ENCODE measurements around the gene LAMB3. TPM values are rescaled to one million over a fixed set of nuclear protein-coding genes. Genes with fewer than 3 reads are reported as not detected.

The LAMB3 gene
- total and polyA plus RNA-seq, 4 donors = 14.6 to 121 (median 68.6) TPM

- TF ChIP-seq, protein P1, sequence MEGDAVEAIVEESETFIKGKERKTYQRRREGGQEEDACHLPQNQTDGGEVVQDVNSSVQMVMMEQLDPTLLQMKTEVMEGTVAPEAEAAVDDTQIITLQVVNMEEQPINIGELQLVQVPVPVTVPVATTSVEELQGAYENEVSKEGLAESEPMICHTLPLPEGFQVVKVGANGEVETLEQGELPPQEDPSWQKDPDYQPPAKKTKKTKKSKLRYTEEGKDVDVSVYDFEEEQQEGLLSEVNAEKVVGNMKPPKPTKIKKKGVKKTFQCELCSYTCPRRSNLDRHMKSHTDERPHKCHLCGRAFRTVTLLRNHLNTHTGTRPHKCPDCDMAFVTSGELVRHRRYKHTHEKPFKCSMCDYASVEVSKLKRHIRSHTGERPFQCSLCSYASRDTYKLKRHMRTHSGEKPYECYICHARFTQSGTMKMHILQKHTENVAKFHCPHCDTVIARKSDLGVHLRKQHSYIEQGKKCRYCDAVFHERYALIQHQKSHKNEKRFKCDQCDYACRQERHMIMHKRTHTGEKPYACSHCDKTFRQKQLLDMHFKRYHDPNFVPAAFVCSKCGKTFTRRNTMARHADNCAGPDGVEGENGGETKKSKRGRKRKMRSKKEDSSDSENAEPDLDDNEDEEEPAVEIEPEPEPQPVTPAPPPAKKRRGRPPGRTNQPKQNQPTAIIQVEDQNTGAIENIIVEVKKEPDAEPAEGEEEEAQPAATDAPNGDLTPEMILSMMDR (IDR thresholded peaks at IDR 0.05; ENCODE audit: control extremely low read depth, extremely low read depth) = no peak
- DNase-seq (no peak), ATAC-seq (ENCODE audit: insufficient read depth, low FRiP score) (no peak)
- H3K9me3 ChIP-seq (ENCODE audit: control insufficient read depth in 4 of 4, insufficient read depth in 3 of 4, low read length in 3 of 4) = no peaks in the 10 kb centered on the region
- H3K27me3 ChIP-seq (ENCODE audit: control insufficient read depth in 3 of 3, insufficient read depth in 3 of 3, low read length in 2 of 3) = no peaks in the 10 kb centered on the region
- H3K4me3 ChIP-seq = no peak overlapping the region
- H3K9ac ChIP-seq (ENCODE audit: insufficient read depth in 1 of 2, low read length in 2 of 2) = peak overlapping the region in 1 of 2 donors; percentile 23
- H3K27ac ChIP-seq (ENCODE audit: low read depth in 1 of 2, low read length in 1 of 2) = no peak overlapping the region
- H3K36me3 ChIP-seq (ENCODE audit: control insufficient read depth in 4 of 4, insufficient read depth in 4 of 4, low read length in 4 of 4) = peaks cover 0 to 14% (median 6%) of the 10 kb centered on the region in 4 donors
- H3K4me1 ChIP-seq (ENCODE audit: control insufficient read depth in 5 of 5, insufficient read depth in 5 of 5, low read length in 5 of 5) = no peaks in the 10 kb centered on the region
- WGBS, 2 donors = 74 to 82% methylated on average over 4 of the region's 4 CpGs
Observed at GRCh38 chr1:209613400-209614150, 38.6 kb downstream of the LAMB3 start.

DNA sequence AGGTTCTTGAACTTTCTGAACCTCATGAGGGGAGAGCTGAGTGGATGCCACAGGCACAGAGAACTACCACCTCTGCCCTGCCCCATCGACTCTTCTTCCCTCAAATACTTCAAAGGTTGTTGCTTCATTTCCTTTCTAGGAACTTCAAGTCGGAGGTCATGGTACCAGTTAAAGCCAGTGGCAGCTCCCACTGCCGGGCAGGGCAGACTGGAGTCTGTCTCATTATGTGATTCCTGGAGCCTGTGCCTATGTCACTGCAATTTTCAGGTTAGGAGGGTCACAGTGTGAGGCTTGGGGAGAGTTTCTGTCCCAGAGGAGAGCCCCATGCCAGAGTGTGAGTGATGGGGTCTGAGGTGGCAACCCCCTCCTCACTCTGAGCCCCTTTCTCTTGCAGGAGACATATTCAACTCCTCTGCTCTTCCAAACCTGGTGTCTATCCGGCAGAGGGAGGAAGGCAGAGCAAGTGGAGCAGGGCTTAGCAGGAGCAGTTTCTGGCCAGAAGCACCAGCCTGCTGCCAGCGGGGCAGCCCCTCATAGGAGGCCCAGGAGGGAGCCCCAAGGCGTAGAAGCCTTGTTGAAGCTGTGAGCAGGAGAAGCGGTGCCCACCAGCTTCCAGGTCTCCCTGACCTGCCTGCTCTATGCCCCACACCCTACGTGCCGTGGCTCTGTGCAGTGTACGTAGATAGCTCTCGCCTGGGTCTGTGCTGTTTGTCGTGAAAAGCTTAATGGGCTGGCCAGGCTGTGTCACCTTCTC lies 39.4 kb downstream of the LAMB3 start:
- TF ChIP-seq, protein P1 (IDR thresholded peaks at IDR 0.05; ENCODE audit: control extremely low read depth, extremely low read depth) = no peak
- ATAC-seq (ENCODE audit: insufficient read depth, low FRiP score) = no peak
- H3K27me3 ChIP-seq (ENCODE audit: control insufficient read depth in 3 of 3, insufficient read depth in 3 of 3, low read length in 2 of 3) = no peaks in the 10 kb centered on the region
- 72 to 84% methylated on average over 12 of the region's 12 CpGs for WGBS, 2 donors
- no peak for DNase-seq
- no peak overlapping the region for H3K27ac ChIP-seq (ENCODE audit: low read depth in 1 of 2, low read length in 1 of 2)
- H3K4me3 ChIP-seq = no peak overlapping the region
- H3K9me3 ChIP-seq (ENCODE audit: control insufficient read depth in 4 of 4, insufficient read depth in 3 of 4, low read length in 3 of 4) = no peaks in the 10 kb centered on the region
- H3K4me1 ChIP-seq (ENCODE audit: control insufficient read depth in 5 of 5, insufficient read depth in 5 of 5, low read length in 5 of 5) = no peaks in the 10 kb centered on the region
- no peak overlapping the region for H3K9ac ChIP-seq (ENCODE audit: insufficient read depth in 1 of 2, low read length in 2 of 2)
- peaks cover 0 to 14% (median 5%) of the 10 kb centered on the region in 4 donors for H3K36me3 ChIP-seq (ENCODE audit: control insufficient read depth in 4 of 4, insufficient read depth in 4 of 4, low read length in 4 of 4)

DNA sequence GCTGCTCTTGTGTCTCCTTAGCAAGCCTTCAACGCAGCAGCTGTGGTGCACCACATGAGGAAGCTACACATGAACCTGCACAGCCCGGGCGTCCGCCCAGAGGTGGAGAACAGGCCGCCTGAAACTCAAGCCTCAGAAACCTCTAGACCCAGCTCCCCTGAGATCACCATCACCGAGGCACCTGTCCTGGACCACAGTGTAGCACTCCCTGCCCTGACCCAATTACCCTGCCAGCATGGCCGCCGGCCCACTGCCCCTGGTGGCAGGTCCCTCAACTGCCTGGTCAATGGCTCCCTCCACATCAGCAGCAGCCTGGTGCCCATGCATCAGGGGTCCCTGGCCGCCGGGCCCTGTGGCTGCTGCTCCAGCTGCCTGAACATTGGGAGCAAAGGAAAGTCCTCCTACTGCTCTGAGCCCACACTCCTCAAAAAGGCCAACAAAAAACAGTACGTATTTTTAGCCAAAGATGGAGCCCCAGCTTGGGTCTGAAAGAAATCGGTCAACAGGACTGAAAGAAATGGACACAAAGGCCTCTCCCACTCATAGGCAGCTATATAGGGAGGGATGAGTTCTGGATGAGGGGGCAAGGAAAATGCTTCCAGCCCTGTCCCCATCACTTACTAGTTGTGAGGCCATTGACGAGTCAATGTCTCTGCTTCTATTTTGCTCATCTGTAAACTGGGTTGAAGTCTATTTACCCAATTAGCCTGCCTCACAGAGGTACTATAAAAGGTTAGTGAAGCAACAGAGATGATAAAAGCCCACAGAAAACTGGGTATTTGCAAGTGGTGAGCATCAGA lies 40.3 kb downstream of the LAMB3 start:
- ATAC-seq (ENCODE audit: insufficient read depth, low FRiP score) = no peak
- 92 to 94% methylated on average over 13 of the region's 13 CpGs for WGBS, 2 donors
- Histone ChIP-seq H3K27ac (ENCODE audit: low read depth in 1 of 2, low read length in 1 of 2) (no peak overlapping the region), H3K9ac (ENCODE audit: insufficient read depth in 1 of 2, low read length in 2 of 2) (no peak overlapping the region), H3K9me3 (ENCODE audit: control insufficient read depth in 4 of 4, insufficient read depth in 3 of 4, low read length in 3 of 4) (no peaks in the 10 kb centered on the region), H3K36me3 (ENCODE audit: control insufficient read depth in 4 of 4, insufficient read depth in 4 of 4, low read length in 4 of 4) (peaks cover 0 to 15% (median 5%) of the 10 kb centered on the region in 4 donors), H3K4me1 (ENCODE audit: control insufficient read depth in 5 of 5, insufficient read depth in 5 of 5, low read length in 5 of 5) (no peaks in the 10 kb centered on the region), H3K4me3 (no peak overlapping the region), H3K27me3 (ENCODE audit: control insufficient read depth in 3 of 3, insufficient read depth in 3 of 3, low read length in 2 of 3) (no peaks in the 10 kb centered on the region)
- TF ChIP-seq, protein P1 (IDR thresholded peaks at IDR 0.05; ENCODE audit: control extremely low read depth, extremely low read depth) = no peak
- DNase-seq = no peak
